GM21717 (cell line): Measurements from ENCODE around the gene MIEF1.

Experiments
- ATAC-seq: cut with Tn5 transposase; IDR thresholded peaks from one replicate; pipeline ENCODE4 v1.9.1; 2021; ENCODE audit warnings: mild to moderate bottlenecking, moderate library complexity; ENCODE audit not compliant: unreplicated experiment

Gene MIEF1

DNA sequence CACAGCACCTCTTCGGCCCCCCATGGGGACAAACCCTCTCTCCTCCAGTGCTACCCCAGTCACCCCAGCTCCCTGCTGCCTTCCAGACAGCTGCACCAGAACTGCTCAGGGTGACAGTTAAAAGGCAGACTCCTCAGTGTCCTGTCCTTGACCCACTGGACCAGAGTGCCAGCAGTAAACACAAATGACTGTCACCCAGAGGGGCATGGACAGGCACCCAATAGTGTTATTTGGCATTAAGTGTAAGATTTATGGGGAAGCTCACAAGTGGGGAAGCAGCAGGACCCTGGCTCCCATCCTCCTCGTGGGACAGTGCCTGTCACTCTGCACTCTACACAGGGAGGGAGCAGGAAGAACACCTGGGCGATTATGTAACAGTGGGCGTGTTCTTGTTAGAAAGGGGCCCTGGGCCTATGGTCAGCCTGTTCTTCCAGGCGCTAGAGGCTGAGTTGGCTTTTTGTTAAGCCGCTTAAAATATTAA is 25.4 kb downstream of the MIEF1 start:
- ATAC-seq: no peak

DNA sequence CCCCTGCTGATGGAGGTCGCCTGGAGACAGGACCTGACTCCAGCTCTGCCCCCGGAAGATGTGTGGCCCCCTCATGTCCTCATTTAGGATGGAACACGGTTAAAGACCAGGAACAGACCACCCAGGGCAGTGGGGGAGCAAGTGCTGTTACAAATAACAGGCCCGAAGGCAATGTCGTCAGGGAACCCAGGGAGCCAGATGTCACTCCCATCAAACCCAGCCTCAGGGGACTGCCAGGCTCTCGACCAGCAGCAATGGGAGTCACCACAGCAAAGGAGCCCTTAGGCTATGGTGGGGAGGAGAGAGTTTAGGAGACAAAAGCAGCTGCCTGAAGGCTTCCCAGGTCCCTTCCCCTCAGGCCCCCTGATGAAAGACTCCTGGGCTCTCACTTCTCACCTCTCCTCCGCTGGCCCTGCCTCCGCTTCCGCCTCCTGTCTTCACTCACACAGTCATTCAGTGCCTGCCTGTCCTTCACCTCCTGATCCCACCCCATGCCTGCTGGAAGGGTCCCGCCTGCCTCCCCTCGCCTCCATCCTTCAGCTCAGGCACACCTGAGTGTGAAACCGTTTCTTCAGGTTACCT is 26.1 kb downstream of the MIEF1 start:
- no peak for ATAC-seq

DNA sequence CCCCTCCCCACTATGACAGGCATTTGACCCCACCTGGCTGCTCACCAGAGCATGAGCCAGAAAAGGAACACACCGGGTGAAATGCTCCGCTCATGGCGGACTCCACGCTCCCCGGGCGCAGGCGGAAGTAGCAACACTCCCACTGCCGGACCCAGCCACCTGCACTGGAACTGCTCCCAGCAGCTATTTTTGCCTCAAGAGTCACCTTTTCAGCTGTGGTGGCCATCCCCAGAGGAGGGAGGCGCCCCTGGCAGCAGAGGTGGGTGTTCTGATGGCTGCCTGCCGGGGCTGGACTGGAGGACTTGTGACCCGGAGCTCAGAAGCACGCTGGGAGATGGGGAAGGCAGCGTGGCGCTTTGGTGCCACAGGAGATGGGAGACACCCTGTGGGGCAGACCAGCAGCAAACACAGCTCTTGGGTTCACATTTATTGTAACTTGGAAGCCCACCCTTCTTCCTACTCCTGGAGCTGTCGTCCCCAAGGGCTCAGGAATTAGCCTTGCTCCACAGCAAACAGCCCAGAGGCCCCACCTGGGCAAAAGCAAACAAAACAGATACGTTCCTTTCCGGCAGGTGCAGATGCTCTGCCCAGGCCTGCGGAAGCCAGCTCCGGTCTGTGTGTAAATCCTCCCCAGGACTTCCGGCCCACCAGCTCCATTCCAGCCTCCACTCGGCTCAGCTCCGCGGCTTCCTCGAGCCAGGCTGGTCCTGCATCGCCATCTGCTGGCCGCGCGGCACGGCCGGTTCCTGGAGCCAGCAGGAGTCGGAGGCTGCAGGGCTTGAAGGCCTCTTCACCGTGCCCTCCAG is 26.8 kb downstream of the MIEF1 start:
- no peak for ATAC-seq

DNA sequence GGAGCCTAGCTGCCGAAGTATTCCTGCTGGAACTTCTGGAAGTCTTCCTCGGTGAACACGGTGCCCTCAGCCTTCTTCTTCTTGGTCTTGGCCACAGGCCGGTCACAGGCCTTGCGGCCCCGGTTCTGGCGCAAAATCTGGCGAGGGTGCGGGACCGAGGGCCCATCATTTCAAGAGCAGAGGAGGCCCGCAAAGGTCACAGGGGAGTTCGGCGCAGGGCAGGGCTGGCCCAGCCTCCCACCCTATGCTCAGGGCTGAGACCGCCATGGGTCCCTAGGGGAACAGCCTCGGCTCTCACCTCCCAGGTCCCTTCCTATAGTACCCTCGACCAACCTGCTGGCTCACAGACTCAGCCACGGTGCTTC is 27.4 kb downstream of the MIEF1 start:
- ATAC-seq: no peak

DNA sequence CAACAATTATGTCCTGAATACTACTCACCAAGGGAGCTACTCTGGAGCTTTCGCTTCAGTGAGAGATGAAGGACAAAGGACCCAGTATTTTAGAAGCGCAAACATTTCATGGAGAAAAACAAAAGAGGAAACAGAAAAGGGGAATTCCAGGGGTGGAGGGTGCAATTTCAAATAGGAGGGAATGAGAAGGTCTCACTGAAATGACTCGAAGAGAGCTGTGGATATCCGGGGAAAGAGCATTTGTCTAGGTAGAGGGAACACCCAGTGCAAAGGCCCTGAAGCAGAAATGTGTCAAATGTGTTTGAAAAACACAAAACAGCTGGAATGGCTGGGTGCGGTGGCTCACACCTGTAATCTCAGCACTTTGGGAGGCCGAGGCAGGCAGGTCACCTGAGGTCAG is 28.0 kb downstream of the MIEF1 start:
- no peak for ATAC-seq

DNA sequence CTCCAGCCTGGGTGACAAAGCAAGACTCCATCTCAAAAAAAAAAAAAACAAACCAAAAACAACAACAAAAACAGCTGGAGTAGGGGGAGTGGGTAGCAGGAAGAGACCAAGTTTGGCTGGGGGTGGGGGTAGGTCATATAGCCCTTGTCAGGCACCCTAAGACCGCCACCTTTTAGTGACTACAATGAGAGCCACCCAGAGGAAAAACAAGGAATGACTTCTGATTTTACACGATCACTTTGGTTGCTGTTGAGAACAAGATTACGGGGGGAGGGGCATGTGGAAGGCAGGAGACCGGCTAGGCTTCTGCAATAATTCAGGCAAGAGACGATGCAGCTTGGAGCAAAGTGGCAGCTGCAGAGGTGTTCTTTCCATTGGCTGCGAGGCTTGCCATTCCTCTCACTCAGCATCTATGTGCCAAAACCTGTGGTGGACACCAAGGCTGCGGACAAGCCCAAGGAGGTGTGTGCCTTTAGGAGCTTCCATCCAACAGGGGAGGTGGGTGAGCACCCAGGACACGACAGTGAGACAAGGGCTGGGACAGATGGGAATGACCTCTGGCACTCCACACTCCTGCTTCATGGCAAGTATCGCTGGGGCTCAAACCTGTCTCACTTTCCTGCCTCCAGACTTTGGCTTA is 28.7 kb downstream of the MIEF1 start:
- no peak for ATAC-seq

DNA sequence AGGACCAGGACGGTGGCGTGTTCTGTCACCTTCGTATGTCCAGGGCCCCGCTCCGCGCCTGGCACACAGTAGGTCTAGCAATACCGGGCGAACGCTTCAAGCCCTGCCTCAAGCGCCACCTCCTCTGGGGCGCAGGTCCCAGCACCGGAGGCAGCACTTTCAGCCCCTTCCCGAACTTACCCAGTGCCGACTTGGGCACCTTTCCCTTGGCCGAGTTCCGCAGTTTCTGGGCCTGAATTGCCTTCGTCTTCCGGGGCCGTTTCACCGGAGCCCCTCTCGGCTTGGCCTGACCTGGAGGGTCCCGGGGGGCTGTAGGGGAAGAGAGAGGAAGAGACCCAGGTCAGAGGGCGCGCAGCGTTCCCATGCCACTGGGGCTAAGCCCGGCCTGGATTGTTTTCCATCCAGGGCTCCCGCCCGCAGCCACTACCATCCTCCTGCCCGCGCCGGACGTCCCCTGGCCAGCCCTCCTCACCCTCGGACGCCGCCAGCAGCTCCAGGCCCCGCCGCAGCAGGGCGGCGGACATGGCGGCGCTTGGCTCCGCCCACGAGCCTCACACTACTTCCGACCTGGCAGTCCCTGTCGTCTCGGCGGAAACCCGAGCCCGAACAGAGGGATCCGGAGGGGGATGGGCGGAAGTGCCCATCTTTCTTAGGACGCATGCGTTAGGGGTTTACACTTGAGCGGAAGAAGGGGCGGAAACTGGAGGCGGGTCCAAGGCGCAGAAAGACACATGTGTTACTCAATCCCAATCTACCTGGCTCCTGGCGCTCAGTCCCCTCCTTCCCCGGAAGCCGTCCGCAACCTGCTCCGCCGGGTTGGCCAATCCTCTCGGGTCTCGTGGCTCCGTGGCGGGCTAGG is 30.4 kb downstream of the MIEF1 start, which contains the start of gene RPS19BP1:
Gene RPS19BP1 (minus strand): TSS at position 534 of the 859 bp plus-strand sequence. CDS start 10 bp downstream, at position 524.
- ATAC-seq: peak; percentile 62

DNA sequence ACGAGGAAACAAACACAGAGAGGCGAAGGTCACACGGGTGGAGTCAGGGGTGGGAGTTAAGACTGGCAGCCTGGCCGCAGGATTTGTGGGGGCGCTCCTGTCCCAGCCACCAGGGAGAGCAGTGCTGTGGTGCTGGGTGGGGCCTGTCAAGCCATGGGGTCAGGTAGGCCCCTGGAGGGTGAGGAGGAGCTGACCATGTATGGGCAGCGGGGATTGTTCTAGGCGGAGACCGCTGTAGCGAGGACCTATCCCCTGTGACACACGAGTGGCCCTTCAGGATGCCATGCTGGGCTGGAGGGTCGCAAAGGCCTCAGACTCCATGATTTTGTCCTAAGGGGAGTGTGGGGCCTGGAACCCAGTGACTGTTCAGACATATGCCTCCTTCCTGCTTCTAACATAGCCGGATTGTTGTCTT is 32.0 kb downstream of the MIEF1 start:
- no peak for ATAC-seq

DNA sequence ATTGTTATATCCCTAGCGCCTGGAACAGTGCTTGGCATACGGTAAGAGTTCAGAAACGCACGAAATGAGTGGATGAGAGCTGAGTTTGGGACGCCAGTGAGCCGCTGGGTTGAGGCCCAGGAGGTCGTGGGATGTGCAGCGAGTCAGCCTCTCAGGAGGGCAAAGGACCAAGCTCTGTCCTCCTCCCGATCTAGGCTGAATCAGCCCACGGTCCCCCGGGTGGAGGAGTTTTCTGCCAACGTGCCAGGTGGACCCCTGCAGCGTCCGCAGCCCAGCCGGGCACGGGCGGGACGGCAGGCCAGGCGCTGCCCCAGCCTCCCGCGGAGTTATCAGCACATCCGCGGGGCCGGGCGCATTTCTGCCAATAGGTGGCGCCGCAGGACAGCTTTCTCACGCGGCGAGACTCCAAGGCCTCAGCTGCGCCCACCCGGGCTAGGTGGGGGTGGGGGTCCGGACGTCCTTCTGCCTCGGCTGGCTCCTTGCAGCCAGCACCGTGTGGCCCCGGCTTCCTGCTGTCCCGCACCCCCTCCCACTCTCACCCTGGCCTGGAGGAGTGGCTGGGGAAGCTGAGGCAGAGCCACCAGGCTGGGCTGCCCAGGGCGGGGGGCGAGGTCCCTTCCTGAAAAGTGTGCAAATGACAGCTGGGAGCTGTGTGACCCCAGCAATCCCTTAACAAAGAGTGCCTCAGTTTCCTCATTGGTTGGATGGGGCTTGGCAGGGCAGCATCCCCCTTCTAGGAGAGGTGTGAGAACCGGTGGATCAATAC is 32.7 kb downstream of the MIEF1 start:
- no peak for ATAC-seq

DNA sequence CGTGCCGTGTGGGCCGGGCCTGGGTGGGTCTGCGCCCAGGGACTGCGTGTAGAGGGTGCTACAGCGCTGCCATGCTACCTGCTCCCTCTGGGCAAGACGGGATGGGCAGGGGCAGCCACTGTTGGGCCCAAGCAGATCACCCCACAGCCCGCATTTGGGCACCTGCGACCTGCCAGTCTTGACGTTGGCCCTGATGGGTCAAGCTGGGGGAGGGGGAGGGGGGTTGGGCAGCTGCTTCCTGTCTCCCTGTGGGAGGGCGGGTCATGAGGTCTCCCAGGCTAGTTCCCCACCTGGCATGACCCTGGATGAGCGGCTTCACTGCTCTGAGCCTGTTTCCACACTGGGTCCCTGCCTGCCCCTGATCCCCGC is 33.3 kb downstream of the MIEF1 start:
- ATAC-seq: no peak

DNA sequence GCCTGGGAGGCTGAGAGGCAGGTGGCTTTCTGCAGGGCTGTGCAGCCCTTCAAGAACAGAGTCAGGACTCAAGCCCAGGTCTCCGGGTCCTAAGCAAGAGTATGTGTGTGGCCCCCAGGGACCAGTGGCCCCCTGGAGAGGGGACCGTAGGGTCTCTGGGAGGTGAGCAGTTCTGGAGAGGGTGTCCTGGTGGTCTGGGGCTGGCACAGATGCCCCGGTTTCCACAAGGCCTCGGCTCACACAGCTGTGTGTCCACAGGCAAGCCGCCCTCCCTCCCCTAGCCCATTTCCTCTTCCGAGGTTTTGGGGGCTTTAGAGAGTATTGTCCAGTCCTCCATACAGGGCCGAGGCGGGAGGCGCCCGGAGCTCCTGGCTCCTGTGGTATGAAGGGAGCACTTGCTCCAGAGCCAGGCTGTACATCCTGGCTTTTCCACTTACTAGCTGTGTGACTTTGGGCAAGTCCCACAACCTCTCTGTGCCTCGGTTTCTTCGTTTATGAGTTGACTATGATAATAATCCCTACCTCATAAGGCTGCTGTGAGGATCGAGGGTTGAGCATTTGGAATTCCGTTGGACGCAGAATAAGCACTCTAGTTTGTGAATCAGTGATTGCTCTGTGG is 33.9 kb downstream of the MIEF1 start:
- no peak for ATAC-seq

DNA sequence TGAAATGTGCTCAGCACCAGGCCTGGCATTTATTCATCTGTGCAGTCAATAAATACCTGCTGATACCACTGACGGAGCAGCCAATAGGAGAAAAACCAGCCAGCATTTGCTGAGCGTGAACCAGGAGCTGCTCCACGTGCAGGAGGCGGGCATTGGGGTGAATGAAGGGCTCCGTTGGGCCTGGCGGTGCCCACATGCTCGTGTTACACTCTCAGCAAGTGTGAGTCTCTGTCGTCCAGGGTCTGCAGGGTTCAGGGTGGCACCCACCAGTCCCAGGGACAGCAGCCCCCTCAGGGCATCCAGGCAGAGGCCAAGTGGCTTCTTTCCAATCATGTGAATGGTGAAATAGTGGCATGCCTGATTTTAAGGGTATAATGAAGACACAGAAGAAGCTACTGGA is 34.6 kb downstream of the MIEF1 start:
- ATAC-seq: no peak

DNA sequence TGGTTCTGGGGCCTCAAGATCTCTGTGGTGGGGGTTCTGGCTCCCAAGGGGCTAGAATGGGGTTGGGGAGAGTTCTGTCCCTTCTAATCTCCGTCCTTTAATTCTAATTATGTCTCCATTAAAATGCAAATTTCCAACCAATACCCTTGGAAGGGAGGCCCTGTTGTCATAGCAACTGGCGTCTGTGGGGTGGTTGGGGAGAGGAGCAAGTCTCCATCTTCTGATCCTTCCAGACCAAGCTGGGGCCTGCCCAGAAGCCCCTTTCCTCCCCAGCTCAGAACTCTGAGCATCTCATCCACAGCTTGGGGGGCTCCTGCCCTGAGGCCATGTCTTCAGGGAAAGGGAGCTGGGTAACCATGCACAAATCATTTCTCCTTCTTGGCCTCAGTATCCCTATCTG is 35.9 kb downstream of the MIEF1 start:
- ATAC-seq: no peak

DNA sequence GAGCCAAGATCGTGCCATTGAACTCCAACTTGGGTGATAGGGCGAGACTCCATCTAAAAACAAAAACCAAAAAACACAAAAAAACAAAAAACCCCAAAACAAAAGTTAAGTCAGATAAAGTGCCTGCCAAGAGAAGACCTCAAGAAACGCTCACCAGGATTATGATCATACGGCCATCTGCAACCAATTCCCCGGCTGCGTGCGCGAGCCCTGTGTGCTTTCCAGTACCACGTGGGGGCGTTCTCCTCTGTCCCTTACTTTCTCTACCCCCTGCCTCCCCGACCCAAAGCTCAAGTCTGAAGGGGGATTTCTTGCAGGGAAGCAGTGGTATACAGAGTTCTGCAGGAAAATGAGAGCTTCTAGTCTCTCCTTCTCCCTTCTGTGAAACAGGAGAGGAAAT is 41.0 kb downstream of the MIEF1 start:
- no peak for ATAC-seq

DNA sequence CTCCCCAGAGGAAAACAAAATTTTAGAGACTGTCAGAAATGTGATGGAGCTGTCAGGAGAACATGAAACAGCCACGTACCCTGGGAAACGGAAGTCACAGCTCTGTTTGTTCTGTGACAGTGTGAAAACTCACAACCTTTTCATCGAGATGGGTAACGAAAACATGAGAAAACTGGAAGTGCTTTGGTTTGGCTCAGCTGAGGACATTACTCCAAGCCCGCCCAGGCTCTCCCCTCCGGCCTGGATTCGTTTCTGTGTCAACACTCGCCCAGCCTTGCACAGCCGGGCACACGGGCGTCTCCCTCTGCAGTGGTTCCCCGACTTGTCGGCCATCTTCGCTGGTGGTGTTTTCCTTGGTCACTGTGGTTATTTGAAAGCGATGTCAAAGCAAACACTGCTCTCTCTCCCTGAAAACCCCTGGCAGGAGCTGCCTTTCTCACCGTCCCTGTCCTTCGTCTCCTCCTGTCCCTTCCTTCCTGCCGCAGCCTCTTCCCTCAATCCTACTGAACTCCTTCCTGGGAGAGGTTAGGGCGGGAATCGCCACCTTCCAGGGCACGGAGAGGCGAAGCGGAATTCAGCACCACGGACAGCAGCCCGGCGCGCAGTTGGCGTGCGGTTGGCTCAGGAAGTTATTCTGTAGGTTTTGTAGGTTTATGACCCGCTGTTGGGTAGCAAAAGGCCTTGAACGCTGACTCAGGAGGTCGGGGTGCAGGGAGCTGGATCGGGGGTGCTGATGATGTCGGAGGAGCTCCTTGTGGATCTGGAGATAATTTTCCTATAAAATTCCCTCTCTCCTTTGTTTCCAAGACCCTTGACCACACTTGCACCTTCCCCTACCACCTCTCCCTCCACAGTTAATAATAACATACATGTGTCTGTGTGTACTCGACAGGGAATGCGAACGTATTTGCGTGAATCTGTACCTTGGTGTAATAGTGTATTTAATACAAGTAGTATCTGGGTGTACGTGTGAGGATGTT is 43.6 kb downstream of the MIEF1 start:
- no peak for ATAC-seq

DNA sequence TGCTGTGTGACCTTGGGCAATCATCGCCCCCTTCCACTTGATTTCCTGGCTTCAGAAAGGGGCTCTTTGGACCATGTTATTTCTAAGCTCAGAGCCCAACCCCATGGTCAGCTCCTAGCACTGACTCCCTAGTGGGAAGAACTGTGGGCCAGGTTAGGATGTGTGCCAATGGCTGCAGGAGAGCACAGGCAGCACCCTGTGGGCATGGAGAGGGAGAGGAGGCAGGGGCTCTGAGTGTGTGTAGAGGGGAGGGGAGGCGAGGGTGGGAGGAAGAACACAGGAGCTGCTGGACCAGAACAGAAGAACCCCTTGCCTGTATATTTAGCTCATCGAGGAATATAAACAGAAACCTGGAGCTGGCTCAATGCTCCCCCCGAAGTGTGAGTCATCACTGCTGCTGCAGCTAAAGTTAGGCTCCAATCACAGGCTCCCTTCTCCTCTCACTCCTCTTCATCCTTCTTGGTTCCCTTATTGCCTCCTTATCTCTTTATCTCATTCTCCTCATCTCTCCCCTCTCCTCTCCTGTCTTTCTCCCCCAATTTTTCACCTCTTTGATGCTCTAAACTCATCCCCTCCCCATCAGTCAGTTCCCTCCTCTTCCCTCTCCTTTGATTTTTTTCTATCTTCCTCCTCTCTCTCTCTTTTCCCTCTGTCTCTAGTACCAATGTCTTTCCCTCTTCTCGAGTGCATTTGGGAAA is 44.9 kb downstream of the MIEF1 start:
- no peak for ATAC-seq

DNA sequence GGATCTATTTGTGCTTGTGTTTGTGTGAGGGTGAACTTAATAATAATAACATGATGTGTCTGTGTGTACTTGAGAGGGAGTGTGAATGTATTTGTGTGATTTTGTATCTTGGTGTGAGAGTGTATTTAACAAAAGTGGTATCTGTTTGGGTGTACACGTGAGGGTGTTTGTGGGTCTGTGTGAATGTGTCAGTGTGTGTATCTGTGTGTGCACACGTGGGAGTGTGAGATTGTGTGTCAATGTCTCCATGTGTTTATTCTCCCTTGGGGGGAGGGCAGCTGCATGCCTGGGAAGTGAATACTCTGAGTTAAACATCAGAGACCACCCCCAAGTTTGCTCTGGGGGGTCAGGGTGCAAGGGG is 45.5 kb downstream of the MIEF1 start:
- no peak for ATAC-seq

DNA sequence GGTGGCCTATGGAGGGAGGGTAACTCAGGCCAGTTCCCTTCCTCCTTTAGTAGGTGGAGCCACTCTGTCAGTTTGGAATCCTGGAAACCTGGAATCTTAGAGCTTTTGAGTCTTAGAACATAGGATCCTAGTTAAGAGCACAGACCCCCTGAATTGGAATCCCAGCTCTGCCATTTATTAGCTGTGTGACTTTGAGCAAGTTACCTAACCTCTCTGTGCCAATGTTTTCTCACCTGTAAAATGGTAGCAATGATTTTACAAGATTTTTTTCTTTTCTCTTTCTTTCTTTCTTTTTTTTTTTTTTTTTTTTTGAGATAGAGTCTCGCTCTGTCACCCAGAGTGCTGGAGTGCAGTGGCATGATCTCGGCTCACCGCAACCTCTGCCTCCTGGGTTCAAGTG is 51.3 kb downstream of the MIEF1 start:
- no peak for ATAC-seq
